ENCODE results near the gene HIF3A.
"Not testable (repeated sequence)": the region's sequence is repeated elsewhere in the genome, so short reads cannot be mapped to it uniquely, and the experiment has no call there.

The HIF3A gene

DNA sequence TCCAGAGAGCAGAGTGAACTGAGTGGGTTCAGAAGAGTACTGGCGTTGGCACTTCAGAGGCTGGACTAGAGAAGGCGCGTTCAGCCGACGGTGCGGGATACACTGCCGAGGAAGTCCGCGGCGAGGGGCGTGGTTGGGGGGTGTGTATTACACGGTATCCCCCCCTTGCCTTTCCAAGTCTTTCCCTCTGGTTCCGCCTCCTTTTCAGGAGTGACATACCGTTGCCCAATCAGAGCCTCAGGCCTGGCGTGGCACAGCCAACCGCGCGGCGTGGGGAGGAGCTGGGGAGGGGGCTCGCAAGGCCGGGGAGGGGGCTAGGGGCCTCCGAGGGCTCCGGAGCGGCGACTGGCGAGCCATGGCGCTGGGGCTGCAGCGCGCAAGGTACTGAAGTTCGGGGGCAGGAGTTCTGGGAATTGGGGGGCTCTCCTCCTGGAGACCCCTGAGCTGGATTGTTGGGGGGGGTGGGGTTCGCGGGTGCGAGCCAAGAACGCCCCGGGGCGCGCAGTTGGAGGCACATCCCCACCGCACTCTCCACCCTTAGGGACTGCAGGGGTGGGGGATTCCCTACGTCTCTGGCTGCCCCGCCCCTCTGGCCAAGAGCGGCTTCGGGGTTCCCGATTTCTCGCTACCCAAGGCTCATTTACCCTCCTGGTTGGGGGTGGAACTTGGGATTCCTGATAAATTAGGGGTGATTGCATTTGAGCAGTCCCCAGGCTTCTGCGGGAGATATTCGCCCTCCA is at the start of gene HIF3A:
Gene HIF3A, plus strand, starts transcription at position 321 of the 740 bp plus-strand sequence. Its CDS starts 35 bp downstream, at position 356.
- DNase-seq (ENCODE audit: low read depth): no peak

GRCh38 chr19:46250076-46250735 is 46.6 kb upstream of the HIF3A start:
- DNase-seq (ENCODE audit: low read depth): no peak

- no peak for DNase-seq (ENCODE audit: low read depth)
These were observed 45.4 kb upstream of the HIF3A start for GRCh38 chr19:46251416-46251815.

GRCh38 chr19:46254776-46255175 is 42.1 kb upstream of the HIF3A start:
- DNase-seq (ENCODE audit: low read depth): no peak

DNA sequence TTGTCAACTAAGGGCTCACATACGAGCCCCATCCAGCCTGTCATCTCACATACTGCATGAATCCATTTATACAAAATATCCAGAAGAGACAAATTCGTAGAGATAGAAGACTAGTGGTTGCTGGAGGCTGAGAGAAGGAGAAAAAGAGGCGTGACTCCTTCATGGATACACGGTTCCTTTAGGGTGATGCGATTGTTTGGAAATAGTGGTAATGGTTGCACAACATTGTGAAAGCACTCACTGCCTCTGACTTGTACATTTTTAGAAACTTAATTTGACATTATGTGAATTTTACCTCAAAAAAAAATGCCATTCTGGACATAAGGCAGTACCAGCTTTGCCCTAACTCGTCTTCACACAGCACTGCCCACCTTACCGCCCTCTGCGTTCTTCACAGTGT is 40.0 kb upstream of the HIF3A start:
- DNase-seq (ENCODE audit: low read depth): no peak

GRCh38 chr19:46261501-46261900 is 35.3 kb upstream of the HIF3A start:
- not testable (repeated sequence) for DNase-seq (ENCODE audit: low read depth)

DNA sequence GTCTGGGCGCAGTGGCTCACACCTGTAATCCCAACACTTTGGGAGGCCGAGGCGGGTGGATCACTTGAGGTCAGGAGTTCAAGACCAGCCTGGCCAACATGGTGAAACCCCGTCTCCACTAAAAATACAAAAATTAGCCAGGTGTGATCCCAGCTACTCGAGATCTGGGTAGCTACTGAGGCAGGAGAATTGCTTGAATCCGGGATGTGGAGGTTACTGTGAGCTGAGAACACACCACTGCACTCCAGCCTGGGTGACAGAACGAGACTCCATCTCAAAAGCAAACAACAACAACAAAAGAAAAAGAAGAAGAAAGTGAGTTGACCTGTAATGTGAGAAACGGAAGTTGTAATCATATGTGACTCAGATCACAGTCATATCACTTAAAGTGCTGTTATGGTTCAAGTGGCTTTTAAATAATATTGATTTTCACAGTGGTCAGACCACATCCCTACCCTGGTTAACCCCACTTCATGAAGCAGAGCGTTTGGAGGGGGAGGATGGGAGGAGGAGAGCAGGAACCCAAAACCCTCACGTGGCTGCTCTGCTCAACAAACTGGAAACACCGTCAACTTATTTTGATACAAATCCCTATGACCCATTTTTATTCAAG is 34.1 kb upstream of the HIF3A start:
- not testable (repeated sequence) for DNase-seq (ENCODE audit: low read depth)

DNA sequence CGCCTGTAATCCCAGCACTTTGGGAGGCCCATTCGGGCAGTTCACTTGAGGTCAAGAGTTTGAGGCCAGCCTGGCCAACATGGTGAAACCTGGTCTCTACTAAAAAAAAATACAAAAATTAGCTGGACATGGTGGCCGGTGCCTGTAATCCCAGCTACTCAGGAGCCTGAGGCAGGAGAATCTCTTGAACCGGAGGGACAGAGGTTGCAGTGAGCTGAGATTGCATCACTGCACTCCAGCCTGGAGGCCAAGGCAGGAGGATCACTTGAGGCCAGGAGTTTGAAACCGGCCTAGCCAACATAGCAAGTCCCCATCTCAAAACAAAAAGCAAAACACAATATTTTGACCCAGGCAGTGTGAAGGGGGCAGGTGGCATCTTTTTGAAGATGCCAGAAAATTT is 32.0 kb upstream of the HIF3A start:
- DNase-seq (ENCODE audit: low read depth): not testable (repeated sequence)

- peak; percentile 57 for DNase-seq (ENCODE audit: low read depth)
These were observed 31.5 kb upstream of the HIF3A start for GRCh38 chr19:46265217-46265828.

DNA sequence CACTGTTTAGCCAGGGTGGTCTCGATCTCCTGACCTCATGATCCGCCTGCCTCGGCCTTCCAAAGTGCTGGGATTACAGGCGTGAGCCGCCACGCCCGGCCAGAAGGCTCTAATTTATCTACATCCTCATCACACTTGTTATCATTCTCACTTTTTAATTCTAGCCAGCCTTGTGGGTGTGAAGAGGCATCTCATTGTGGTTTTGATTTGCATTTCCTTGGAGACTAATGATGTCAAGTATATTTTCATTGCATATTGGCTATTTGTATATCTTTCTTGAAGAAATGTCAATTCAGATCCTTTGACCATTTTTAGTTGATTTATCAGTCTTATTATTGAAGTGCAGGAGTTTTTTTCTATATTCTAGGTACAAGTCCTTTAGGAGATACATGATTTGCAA is 27.7 kb upstream of the HIF3A start:
- no peak for DNase-seq (ENCODE audit: low read depth)

- DNase-seq (ENCODE audit: low read depth): no peak
These were observed 26.2 kb upstream of the HIF3A start for GRCh38 chr19:46270521-46271256.

DNA sequence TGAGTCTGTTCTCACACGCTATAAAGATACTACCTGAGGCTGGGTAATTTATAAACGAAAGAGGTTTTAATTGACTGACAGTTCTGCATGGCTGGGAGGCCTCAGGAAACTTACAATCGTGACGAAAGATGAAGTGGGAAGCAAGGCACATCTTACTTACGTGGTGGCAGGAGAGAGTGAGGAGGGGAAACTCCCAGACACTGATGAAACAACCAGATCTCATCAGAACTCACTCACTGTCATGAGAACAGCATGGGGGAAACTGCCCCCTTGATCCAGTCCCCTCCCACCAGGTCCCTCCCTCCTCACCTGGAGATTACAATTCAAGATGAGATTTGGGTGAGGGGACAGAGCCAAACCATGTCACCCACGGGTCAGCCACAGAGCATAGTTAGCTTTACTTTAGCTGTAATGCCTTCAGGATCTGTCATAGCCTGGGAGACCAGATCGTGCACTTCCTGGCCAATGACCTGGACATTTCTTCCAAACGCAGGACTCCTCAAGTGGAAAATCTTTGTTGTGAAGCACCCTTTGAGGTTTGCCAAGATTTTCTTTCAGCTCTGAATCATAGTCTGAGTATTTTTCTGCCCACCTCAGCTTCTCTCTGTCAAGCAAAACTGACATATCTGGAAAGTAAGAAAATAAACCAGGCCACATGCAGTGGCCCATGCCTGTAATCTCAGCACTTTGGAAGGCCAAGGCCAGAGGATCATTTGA is 25.2 kb upstream of the HIF3A start:
- DNase-seq (ENCODE audit: low read depth): peak; percentile 38

DNA sequence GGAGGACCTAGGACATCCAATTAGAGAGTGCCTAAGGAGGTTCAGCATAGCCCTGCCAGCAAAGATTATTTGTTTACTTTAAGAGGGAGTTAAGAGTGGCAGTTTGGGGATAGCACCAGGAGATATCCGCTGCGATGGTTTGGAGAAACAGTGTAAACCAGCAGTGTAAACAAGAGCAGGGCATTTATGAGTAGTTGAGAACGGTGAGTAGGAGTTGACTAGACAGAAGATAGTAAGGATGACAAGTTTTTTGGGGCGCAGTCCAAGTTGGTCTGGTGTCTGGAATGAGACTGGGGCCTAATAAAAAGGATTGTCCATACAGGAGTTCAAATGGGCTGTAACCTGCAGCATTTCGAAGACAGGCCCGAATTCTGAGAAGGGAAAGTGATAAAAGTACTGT is 22.9 kb upstream of the HIF3A start:
- not testable (repeated sequence) for DNase-seq (ENCODE audit: low read depth)

DNA sequence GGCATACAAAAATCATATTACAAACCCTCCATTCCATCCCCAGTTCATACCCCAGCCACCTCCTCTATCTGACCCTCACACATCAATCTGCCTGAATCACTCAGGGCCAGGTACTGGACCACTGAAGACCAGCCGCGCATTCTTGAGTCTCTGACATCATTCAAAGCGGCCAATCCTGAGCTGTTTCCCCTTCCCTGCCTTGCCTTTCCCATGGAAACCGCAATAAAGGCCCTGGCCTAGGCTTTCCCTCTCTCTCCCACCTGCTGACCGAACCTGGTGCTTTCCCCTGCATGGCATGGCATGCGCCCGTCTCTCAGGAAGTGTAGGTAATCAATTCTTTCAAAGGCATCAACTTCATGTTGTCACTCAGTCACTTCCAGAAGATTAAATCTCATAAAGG is 17.7 kb upstream of the HIF3A start:
- no peak for DNase-seq (ENCODE audit: low read depth)

GRCh38 chr19:46283771-46284170 is 13.1 kb upstream of the HIF3A start:
- DNase-seq (ENCODE audit: low read depth): no peak

GRCh38 chr19:46284635-46285034 is 12.2 kb upstream of the HIF3A start:
- no peak for DNase-seq (ENCODE audit: low read depth)

GRCh38 chr19:46287585-46287984 is 9.3 kb upstream of the HIF3A start:
- no peak for DNase-seq (ENCODE audit: low read depth)

- peak; percentile 36 for DNase-seq (ENCODE audit: low read depth)
These were observed 7.8 kb upstream of the HIF3A start for GRCh38 chr19:46288896-46289588.

- DNase-seq (ENCODE audit: low read depth): no peak
These were observed 6.9 kb upstream of the HIF3A start for GRCh38 chr19:46289724-46290619.

GRCh38 chr19:46291829-46292228 is 5.0 kb upstream of the HIF3A start:
- no peak for DNase-seq (ENCODE audit: low read depth)

Measured in GM04504 (cell line).